C4-2B (cell line): ENCODE measurements around the gene MROH7.

Source experiments
- H3K27ac ChIP-seq: fragments of 450-650 bp; 2 replicates; pipeline ENCODE4 v1.5.1; 2017
- ZFX ChIP-seq: fragments of 450-650 bp; IDR thresholded peaks from 2 replicates; pipeline ENCODE4 v1.6.1; 2017
- TF ChIP-seq, protein P1 (sequence below): fragments of 450-650 bp; conservative IDR thresholded peaks from 2 replicates; pipeline ENCODE4 v1.5.1; 2017; ENCODE audit warnings: mild to moderate bottlenecking

The MROH7 gene

DNA sequence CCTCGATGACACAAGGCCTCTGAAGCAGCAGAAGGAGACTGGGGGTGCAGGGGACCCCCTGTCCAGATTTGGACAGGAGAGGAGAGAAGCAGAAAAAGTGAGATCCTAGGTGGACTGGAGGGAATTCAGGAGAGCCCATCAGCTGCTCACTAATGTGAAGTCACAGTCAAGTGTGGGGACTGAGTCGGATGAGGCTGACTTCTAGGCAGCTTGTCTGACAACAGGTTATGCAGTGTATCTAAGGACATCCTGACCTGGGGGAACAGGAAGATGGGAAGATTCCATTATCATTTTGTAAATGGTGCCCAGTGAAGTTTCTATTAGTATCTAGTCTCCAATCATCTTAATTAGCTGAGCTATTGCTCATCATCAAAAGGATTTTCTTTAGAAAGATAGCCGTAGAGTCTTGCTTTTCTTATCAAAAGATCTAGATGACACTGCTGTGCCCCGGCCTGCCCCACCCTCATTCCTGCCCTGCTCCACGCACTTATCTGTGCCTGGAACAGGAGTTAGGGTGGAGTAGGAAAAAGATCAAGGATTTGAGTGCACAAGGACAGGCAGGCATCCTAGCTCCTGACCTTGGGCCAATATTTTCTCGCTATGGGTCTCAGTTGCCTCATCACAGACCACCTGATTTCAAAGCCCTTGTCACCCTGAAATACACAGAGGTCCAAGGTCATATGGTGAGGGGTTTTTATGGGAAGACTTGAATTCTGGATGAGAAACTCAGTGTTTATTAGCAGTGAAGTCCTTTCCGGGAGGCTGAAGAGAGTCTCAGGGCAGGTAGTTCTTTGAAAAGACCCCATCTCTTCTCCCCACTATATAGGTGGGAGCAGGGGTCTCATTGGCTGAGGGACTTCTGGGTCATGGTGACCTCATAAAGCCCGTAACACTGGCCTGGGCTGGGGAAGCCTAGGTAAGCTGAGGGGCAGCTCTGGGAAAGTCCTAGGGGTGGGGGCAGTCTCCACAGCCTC is at the start of gene MROH7:
Gene MROH7 (plus strand): TSS at position 924 of the 974 bp plus-strand sequence. CDS start 11,141 bp downstream, outside the sequence.
- no peak for TF ChIP-seq ZFX
- TF ChIP-seq, protein P1, sequence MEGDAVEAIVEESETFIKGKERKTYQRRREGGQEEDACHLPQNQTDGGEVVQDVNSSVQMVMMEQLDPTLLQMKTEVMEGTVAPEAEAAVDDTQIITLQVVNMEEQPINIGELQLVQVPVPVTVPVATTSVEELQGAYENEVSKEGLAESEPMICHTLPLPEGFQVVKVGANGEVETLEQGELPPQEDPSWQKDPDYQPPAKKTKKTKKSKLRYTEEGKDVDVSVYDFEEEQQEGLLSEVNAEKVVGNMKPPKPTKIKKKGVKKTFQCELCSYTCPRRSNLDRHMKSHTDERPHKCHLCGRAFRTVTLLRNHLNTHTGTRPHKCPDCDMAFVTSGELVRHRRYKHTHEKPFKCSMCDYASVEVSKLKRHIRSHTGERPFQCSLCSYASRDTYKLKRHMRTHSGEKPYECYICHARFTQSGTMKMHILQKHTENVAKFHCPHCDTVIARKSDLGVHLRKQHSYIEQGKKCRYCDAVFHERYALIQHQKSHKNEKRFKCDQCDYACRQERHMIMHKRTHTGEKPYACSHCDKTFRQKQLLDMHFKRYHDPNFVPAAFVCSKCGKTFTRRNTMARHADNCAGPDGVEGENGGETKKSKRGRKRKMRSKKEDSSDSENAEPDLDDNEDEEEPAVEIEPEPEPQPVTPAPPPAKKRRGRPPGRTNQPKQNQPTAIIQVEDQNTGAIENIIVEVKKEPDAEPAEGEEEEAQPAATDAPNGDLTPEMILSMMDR = no peak
- H3K27ac ChIP-seq = no peak within 1 kb of the TSS

DNA sequence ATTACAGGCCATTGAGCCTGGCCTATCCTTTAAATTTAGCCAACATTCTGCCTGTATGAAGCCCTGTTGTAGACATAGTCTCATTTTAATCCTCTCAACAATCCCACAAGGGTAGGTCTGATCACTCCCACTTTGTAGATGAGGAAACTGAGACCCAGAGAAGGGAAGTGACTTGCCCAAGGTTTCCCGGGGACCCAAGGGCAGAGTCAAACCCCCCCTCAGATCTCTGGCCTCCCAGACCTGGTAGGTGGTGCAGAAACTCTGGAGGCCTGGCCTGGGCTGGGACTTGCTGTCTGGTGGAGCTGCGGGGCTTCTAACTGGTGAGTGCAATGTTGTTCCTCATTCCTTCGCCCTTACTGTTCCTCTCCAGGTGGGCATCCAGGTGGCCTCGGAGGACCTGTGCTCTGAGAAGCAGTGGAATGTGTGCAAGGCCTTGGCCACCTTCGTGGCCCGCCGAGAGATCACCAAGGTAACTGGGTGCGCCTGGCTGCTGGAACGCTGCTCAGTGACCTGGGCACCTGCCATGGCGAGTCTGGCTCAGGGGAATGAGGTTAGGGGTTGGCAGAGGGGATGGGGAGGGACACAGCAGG is 47.9 kb upstream of the MROH7 start:
- no peak overlapping the region for H3K27ac ChIP-seq
- TF ChIP-seq, protein P1 = no peak
- TF ChIP-seq ZFX = no peak

GRCh38 chr1:54594463-54594862 is 47.1 kb upstream of the MROH7 start:
- TF ChIP-seq, protein P1 = no peak
- TF ChIP-seq ZFX = no peak
- H3K27ac ChIP-seq = no peak overlapping the region

DNA sequence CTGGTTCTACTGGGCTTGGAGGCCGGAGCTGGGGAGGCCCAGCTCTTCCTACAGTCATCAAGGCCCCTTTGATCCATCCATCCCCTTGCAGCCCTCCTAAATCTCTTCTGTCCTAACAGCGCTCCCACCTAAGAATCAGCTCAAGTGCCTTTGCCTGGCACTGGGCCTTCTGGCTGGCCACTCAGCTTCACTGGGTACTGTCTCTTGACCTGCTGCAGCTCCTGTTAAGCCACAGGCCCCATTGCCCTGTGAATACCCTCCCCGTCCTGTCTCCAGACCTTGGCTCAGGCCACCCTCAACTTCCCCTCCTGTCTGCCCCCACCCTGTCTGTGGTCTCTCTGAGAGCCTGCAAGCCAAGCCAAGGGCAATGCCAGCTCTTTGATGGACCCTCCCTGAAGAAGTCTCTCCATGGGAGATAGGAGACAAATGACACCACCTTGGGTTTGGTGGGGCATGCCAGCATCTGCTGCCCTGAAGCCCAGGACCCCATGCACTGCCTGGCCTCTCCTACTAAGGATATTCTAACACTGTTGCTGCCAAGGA is 45.6 kb upstream of the MROH7 start:
- no peak overlapping the region for H3K27ac ChIP-seq
- TF ChIP-seq ZFX = no peak
- TF ChIP-seq, protein P1 = no peak

DNA sequence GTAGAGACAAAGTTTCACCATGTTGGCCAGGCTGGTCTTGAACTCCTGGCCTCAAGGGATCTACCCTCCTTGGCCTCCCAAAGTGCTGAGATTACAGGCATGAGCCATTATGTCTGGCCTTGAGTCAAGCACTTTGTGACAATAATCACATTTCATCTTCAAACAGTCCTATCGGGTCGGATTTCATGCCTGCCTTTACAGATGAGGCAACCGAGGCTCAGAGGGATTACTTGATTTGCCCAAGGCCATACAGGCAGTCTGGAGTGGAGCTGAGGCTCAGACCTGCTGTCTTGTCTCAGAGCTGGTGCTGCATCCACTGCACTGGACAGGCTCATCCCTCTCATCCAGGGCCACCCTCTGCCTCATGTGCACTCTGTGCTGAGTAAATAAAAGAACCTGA is 44.8 kb upstream of the MROH7 start:
- TF ChIP-seq, protein P1 = no peak
- no peak for TF ChIP-seq ZFX
- H3K27ac ChIP-seq = no peak overlapping the region

GRCh38 chr1:54597455-54598030 is 44.0 kb upstream of the MROH7 start:
- TF ChIP-seq, protein P1 = no peak

More at GRCh38 chr1:54597455-54598030, 44.0 kb upstream of the MROH7 start:
- no peak overlapping the region for H3K27ac ChIP-seq
